Measurements from ENCODE around the gene CTTNBP2. TPM values are rescaled to one million over a fixed set of nuclear protein-coding genes. Genes with fewer than 3 reads are reported as not detected.

Gene CTTNBP2
- total and polyA plus RNA-seq, 12 donors, result 1.2 to 6.7 (median 3.9) TPM

- H3K27me3 ChIP-seq, result no peaks in the 10 kb centered on the region
- WGBS, 4 donors, result 68 to 72% (median 70%) methylated on average over 4 of the region's 4 CpGs
- DNase-seq, result no peak
- TF ChIP-seq, protein P1, sequence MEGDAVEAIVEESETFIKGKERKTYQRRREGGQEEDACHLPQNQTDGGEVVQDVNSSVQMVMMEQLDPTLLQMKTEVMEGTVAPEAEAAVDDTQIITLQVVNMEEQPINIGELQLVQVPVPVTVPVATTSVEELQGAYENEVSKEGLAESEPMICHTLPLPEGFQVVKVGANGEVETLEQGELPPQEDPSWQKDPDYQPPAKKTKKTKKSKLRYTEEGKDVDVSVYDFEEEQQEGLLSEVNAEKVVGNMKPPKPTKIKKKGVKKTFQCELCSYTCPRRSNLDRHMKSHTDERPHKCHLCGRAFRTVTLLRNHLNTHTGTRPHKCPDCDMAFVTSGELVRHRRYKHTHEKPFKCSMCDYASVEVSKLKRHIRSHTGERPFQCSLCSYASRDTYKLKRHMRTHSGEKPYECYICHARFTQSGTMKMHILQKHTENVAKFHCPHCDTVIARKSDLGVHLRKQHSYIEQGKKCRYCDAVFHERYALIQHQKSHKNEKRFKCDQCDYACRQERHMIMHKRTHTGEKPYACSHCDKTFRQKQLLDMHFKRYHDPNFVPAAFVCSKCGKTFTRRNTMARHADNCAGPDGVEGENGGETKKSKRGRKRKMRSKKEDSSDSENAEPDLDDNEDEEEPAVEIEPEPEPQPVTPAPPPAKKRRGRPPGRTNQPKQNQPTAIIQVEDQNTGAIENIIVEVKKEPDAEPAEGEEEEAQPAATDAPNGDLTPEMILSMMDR (IDR thresholded peaks at IDR 0.05), result no peak
- no peak for TF ChIP-seq POLR2A (IDR thresholded peaks at IDR 0.05)
- intact Hi-C loops (cut with DNase I), result no loop called here
- no peaks in the 10 kb centered on the region for H3K36me3 ChIP-seq (replicated peaks in 1 of 2)
- H3K27ac ChIP-seq, result no peak overlapping the region
- peaks cover 6 to 7% of the 10 kb centered on the region in 2 donors for H3K4me1 ChIP-seq (replicated peaks in 1 of 2)
- no peak overlapping the region for H3K4me3 ChIP-seq
- no peaks in the 10 kb centered on the region for H3K9me3 ChIP-seq (replicated peaks in 1 of 3)
Measured at GRCh38 chr7:117871401-117871777, 1.9 kb downstream of the CTTNBP2 start.

- H3K36me3 ChIP-seq (replicated peaks in 1 of 2), result no peaks in the 10 kb centered on the region
- no peak for TF ChIP-seq POLR2A (IDR thresholded peaks at IDR 0.05)
- TF ChIP-seq, protein P1 (IDR thresholded peaks at IDR 0.05), result no peak
- H3K27me3 ChIP-seq, result no peaks in the 10 kb centered on the region
- intact Hi-C loops (cut with DNase I), result no loop called here
- DNase-seq, result no peak
- H3K4me3 ChIP-seq, result no peak overlapping the region
- peaks cover 6 to 7% of the 10 kb centered on the region in 2 donors for H3K4me1 ChIP-seq (replicated peaks in 1 of 2)
- H3K9me3 ChIP-seq (replicated peaks in 1 of 3), result no peaks in the 10 kb centered on the region
- 77 to 83% (median 81%) methylated on average over 6 of the region's 6 CpGs for WGBS, 4 donors
- no peak overlapping the region for H3K27ac ChIP-seq
Measured at GRCh38 chr7:117870448-117871130, 2.7 kb downstream of the CTTNBP2 start.

DNA sequence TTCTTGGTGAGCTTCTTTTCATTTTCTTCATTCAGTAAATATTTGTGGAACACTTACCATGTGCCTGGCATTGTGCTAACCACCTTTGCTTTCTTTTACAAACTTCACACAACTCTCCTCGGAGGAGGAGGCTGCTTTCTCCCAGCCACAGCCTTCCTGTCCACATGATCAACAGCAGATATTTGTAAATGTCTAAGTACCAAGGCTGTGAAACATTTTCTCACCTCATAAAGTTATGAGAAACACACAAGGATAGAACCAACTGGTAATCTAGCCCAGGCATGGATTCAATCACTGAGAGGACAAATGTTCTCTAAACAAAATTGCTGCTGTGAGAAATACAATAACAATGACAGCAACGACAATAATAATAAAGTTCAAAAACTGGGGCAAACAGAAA, 3.9 kb downstream of the CTTNBP2 start:
- Histone ChIP-seq H3K4me1 (replicated peaks in 1 of 2) (peaks cover 6 to 7% of the 10 kb centered on the region in 2 donors), H3K4me3 (no peak overlapping the region), H3K9me3 (replicated peaks in 1 of 3) (no peaks in the 10 kb centered on the region), H3K27me3 (no peaks in the 10 kb centered on the region), H3K27ac (no peak overlapping the region), H3K36me3 (replicated peaks in 1 of 2) (no peaks in the 10 kb centered on the region)
- intact Hi-C loops (cut with DNase I), result no loop called here
- no peak for DNase-seq
- TF ChIP-seq, protein P1 (IDR thresholded peaks at IDR 0.05), result no peak
- no peak for TF ChIP-seq POLR2A (IDR thresholded peaks at IDR 0.05)
- 51 to 60% (median 56%) methylated on average over 2 of the region's 2 CpGs for WGBS, 4 donors

GRCh38 chr7:117863618-117864017, 9.6 kb downstream of the CTTNBP2 start:
- no peaks in the 10 kb centered on the region for H3K36me3 ChIP-seq (replicated peaks in 1 of 2)
- H3K9me3 ChIP-seq (replicated peaks in 1 of 3), result no peaks in the 10 kb centered on the region
- H3K27me3 ChIP-seq, result no peaks in the 10 kb centered on the region
- no peak overlapping the region for H3K4me3 ChIP-seq
- intact Hi-C loops (cut with DNase I), result no loop called here
- H3K4me1 ChIP-seq (replicated peaks in 1 of 2), result peaks cover 0 to 3% of the 10 kb centered on the region in 2 donors
- 56 to 64% (median 61%) methylated on average over 2 of the region's 2 CpGs for WGBS, 4 donors
- DNase-seq, result no peak
- TF ChIP-seq, protein P1 (IDR thresholded peaks at IDR 0.05), result no peak
- no peak for TF ChIP-seq POLR2A (IDR thresholded peaks at IDR 0.05)
- H3K27ac ChIP-seq, result no peak overlapping the region

All from adrenal gland (tissue), 12 donors.